Osteoblast (primary cell): ENCODE results near the gene EHD4. TPM values are rescaled to one million over a fixed set of nuclear protein-coding genes. Genes with fewer than 3 reads are reported as not detected.
A peak's percentile ranks its signal among the peaks of the same experiment; 100 is the strongest.

ENCODE experiments used
- DNase-seq: peaks from one replicate; pipeline ENCODE4 v3.0.0; 2011; ENCODE audit warnings: low spot score, mixed read lengths; ENCODE audit not compliant: insufficient read length; ENCODE audit errors: missing footprints
- H2AFZ ChIP-seq: 2 replicates; pipeline ENCODE4 v1.6.0; 2011; ENCODE audit warnings: mild to moderate bottlenecking, low read length
- H3K27ac ChIP-seq: 2 replicates; pipeline ENCODE4 v1.5.1; 2011; ENCODE audit warnings: mild to moderate bottlenecking, low read depth, low read length, moderate library complexity
- H3K27me3 ChIP-seq: 2 replicates; pipeline ENCODE4 v1.6.0; 2012; ENCODE audit warnings: mild to moderate bottlenecking, control low read depth, inconsistent platforms, low read length, moderate library complexity; ENCODE audit not compliant: insufficient read depth
- H3K36me3 ChIP-seq: 2 replicates; pipeline ENCODE4 v1.5.1; 2011; ENCODE audit warnings: mild to moderate bottlenecking, low read length, control low read depth, moderate library complexity; ENCODE audit not compliant: insufficient read depth
- H3K4me1 ChIP-seq: 2 replicates; pipeline ENCODE4 v1.5.1; 2011; ENCODE audit warnings: mild to moderate bottlenecking, low read length, control low read depth, moderate library complexity; ENCODE audit not compliant: insufficient read depth
- H3K4me2 ChIP-seq: 2 replicates; pipeline ENCODE4 v1.6.0; 2011; ENCODE audit warnings: mild to moderate bottlenecking, low read length; ENCODE audit not compliant: insufficient read depth
- H3K4me3 ChIP-seq: fragments of 200-600 bp; sonication (generic); 3 replicates; pipeline ENCODE4 v1.5.1; 2012; ENCODE audit warnings: mild to moderate bottlenecking, low read length, inconsistent platforms; ENCODE audit not compliant: insufficient read depth
- H3K79me2 ChIP-seq: 2 replicates; pipeline ENCODE4 v1.6.0; 2012; ENCODE audit warnings: mild to moderate bottlenecking, low read length, control low read depth, inconsistent platforms; ENCODE audit not compliant: insufficient read depth
- H3K9me3 ChIP-seq: 2 replicates; pipeline ENCODE4 v1.5.1; 2011; ENCODE audit warnings: low read depth, low read length, control low read depth
- H4K20me1 ChIP-seq: 2 replicates; pipeline ENCODE4 v1.6.0; 2012; ENCODE audit warnings: mild to moderate bottlenecking, low read length, control low read depth; ENCODE audit not compliant: insufficient read depth
- CTCF ChIP-seq: IDR thresholded peaks from 2 replicates; pipeline ENCODE4 v1.5.1; 2011; ENCODE audit warnings: mild to moderate bottlenecking, low read depth, low read length, moderate library complexity; ENCODE audit errors: extremely low read depth
- total RNA-seq: library from RNA; depleted of rRNA; stranded (reverse); fragments of >200 nt; gene quantifications from 2 replicates; pipeline ENCODE4 v1.2.3, GENCODE V29; 2012

The EHD4 gene
- total RNA-seq, 1 donor = 15.9 TPM

- TF ChIP-seq CTCF = no peak
- H3K4me1 ChIP-seq = peaks cover 34% of the 10 kb centered on the region
- H3K36me3 ChIP-seq = peaks cover 5% of the 10 kb centered on the region
These were observed 53.7 kb downstream of the EHD4 start for GRCh38 chr15:41918506-41919126.

GRCh38 chr15:41917767-41918430 lies 54.5 kb downstream of the EHD4 start:
- H4K20me1 ChIP-seq = peaks cover 45% of the 10 kb centered on the region
- no peak overlapping the region for H3K4me2 ChIP-seq
- H3K4me1 ChIP-seq = peaks cover 34% of the 10 kb centered on the region
- peak; percentile 95 for DNase-seq
- H2AFZ ChIP-seq = no peak overlapping the region
- no peak overlapping the region for H3K27ac ChIP-seq
- TF ChIP-seq CTCF = no peak
- no peaks in the 10 kb centered on the region for H3K27me3 ChIP-seq
- no peaks in the 10 kb centered on the region for H3K9me3 ChIP-seq
- no peak overlapping the region for H3K4me3 ChIP-seq
- H3K79me2 ChIP-seq = no peaks in the 10 kb centered on the region
- H3K36me3 ChIP-seq = peaks cover 5% of the 10 kb centered on the region

More at GRCh38 chr15:41918506-41919126, 53.7 kb downstream of the EHD4 start:
- Histone ChIP-seq H2AFZ (no peak overlapping the region), H3K27me3 (no peaks in the 10 kb centered on the region), H4K20me1 (peaks cover 50% of the 10 kb centered on the region), H3K79me2 (no peaks in the 10 kb centered on the region), H3K9me3 (no peaks in the 10 kb centered on the region), H3K27ac (no peak overlapping the region), H3K4me3 (no peak overlapping the region), H3K4me2 (no peak overlapping the region)
- DNase-seq = no peak

- peaks cover 26% of the 10 kb centered on the region for H4K20me1 ChIP-seq
- TF ChIP-seq CTCF = no peak
- H3K9me3 ChIP-seq = no peaks in the 10 kb centered on the region
These were observed 56.9 kb downstream of the EHD4 start for GRCh38 chr15:41915255-41915994.

GRCh38 chr15:41914411-41914810 lies 57.9 kb downstream of the EHD4 start:
- Histone ChIP-seq H3K27me3 (no peaks in the 10 kb centered on the region), H3K79me2 (no peaks in the 10 kb centered on the region), H3K4me1 (peaks cover 10% of the 10 kb centered on the region), H3K36me3 (peaks cover 5% of the 10 kb centered on the region), H3K4me2 (no peak overlapping the region), H4K20me1 (peaks cover 21% of the 10 kb centered on the region), H3K27ac (no peak overlapping the region), H3K4me3 (no peak overlapping the region), H3K9me3 (no peaks in the 10 kb centered on the region), H2AFZ (no peak overlapping the region)
- DNase-seq = no peak
- TF ChIP-seq CTCF = no peak

More at GRCh38 chr15:41915255-41915994, 56.9 kb downstream of the EHD4 start:
- no peak for DNase-seq
- Histone ChIP-seq H3K4me1 (peaks cover 20% of the 10 kb centered on the region), H2AFZ (no peak overlapping the region), H3K36me3 (peaks cover 5% of the 10 kb centered on the region), H3K79me2 (no peaks in the 10 kb centered on the region), H3K27ac (no peak overlapping the region), H3K4me2 (no peak overlapping the region), H3K4me3 (no peak overlapping the region), H3K27me3 (no peaks in the 10 kb centered on the region)
